ENCODE data around the gene EYA2.

The EYA2 gene

GRCh38 chr20:46985671-46986070 is 91.0 kb downstream of the EYA2 start:
- DNase-seq, result no peak

GRCh38 chr20:46987001-46987400 is 92.4 kb downstream of the EYA2 start:
- DNase-seq, result no peak

- DNase-seq, result no peak
Measured at GRCh38 chr20:46990017-46990595, 95.5 kb downstream of the EYA2 start.

- DNase-seq, result no peak
Measured at GRCh38 chr20:46990596-46991104, 96.0 kb downstream of the EYA2 start.

GRCh38 chr20:46991168-46991567 is 96.5 kb downstream of the EYA2 start:
- no peak for DNase-seq

- DNase-seq, result no peak
Measured at GRCh38 chr20:46991880-46992639, 97.4 kb downstream of the EYA2 start.

GRCh38 chr20:46992640-46993035 is 98.0 kb downstream of the EYA2 start:
- DNase-seq, result no peak

- no peak for DNase-seq
Measured at GRCh38 chr20:46993465-46994095, 98.9 kb downstream of the EYA2 start.

GRCh38 chr20:46994341-46994740 is 99.7 kb downstream of the EYA2 start:
- no peak for DNase-seq

- no peak for DNase-seq
Measured at GRCh38 chr20:46995561-46996142, 101.0 kb downstream of the EYA2 start.

- no peak for DNase-seq
Measured at GRCh38 chr20:46997187-46997586, 102.5 kb downstream of the EYA2 start.

GRCh38 chr20:46998477-46999240 is 104.0 kb downstream of the EYA2 start:
- DNase-seq, result no peak

GRCh38 chr20:46999801-47000465 is 105.3 kb downstream of the EYA2 start:
- DNase-seq, result no peak

- no peak for DNase-seq
Measured at GRCh38 chr20:47003223-47003622, 108.6 kb downstream of the EYA2 start.

GRCh38 chr20:47004179-47004578 is 109.5 kb downstream of the EYA2 start:
- DNase-seq, result no peak

- no peak for DNase-seq
Measured at GRCh38 chr20:47007826-47008655, 113.4 kb downstream of the EYA2 start.

- no peak for DNase-seq
Measured at GRCh38 chr20:47008842-47009518, 114.3 kb downstream of the EYA2 start.

GRCh38 chr20:47009784-47010183 is 115.1 kb downstream of the EYA2 start:
- no peak for DNase-seq

GRCh38 chr20:47011984-47012383 is 117.3 kb downstream of the EYA2 start:
- no peak for DNase-seq

GRCh38 chr20:47013606-47014005 is 119.0 kb downstream of the EYA2 start:
- no peak for DNase-seq

Data from KG1 (cell line).